A673 (cell line): ENCODE data around the gene E2F3. TPM values are rescaled to one million over a fixed set of nuclear protein-coding genes. Genes with fewer than 3 reads are reported as not detected.
"Not testable (repeated sequence)": the region's sequence is repeated elsewhere in the genome, so short reads cannot be mapped to it uniquely, and the experiment has no call there.

ENCODE experiments used
- BruUV-seq: library from RNA; stranded (reverse); fragments of 400-500 nt; replicated peaks from 2 replicates; lab custom pipeline; 2021; lab: Mats Ljungman, UMichigan
- CTCF ChIA-PET: fragments of 300-600 bp; sonication (Branson Sonifier 250); formaldehyde crosslinking; loops from one replicate; lab custom pipeline; 2022; ENCODE audit warnings: antibody characterized with exemption; lab: Charles Lee
- POLR2A ChIA-PET: fragments of 300-600 bp; sonication (Branson Sonifier 250); formaldehyde crosslinking; loops from one replicate; lab custom pipeline; 2022; ENCODE audit warnings: antibody characterized with exemption; ENCODE audit not compliant: low non-redundant PET; lab: Charles Lee
- DNase-seq: peaks from one replicate; pipeline ENCODE4 v3.0.0-alpha.2; 2015; ENCODE audit warnings: low spot score
- H3K27ac ChIP-seq: fragments of 200-600 bp; sonication (generic); 2 replicates; pipeline ENCODE4 v1.5.1; 2016; ENCODE audit warnings: mixed run types, low read depth, mild to moderate bottlenecking, mixed read lengths, antibody characterized with exemption, low read length; ENCODE audit not compliant: poor library complexity, severe bottlenecking
- H3K27me3 ChIP-seq: fragments of 200-600 bp; sonication (generic); replicated peaks from 2 replicates; pipeline ENCODE4 v1.6.1; 2017; ENCODE audit warnings: mixed run types, low read depth, mild to moderate bottlenecking, mixed read lengths, antibody characterized with exemption, low read length; ENCODE audit not compliant: insufficient read depth, poor library complexity
- H3K36me3 ChIP-seq: fragments of 200-600 bp; sonication (generic); 2 replicates; pipeline ENCODE4 v1.6.1; 2016; ENCODE audit warnings: mixed run types, mild to moderate bottlenecking, mixed read lengths, antibody characterized with exemption, low read length; ENCODE audit not compliant: insufficient read depth, poor library complexity, severe bottlenecking
- H3K4me1 ChIP-seq: fragments of 200-600 bp; sonication (generic); 2 replicates; pipeline ENCODE4 v1.6.1; 2017; ENCODE audit warnings: mixed run types, mild to moderate bottlenecking, mixed read lengths, antibody characterized with exemption, low read length; ENCODE audit not compliant: insufficient read depth, poor library complexity, severe bottlenecking
- H3K4me3 ChIP-seq: fragments of 200-600 bp; sonication (generic); 2 replicates; pipeline ENCODE4 v1.5.1; 2016; ENCODE audit warnings: low read depth, mixed run types, mild to moderate bottlenecking, mixed read lengths, low read length; ENCODE audit not compliant: poor library complexity, severe bottlenecking
- H3K9me3 ChIP-seq: fragments of 200-600 bp; sonication (generic); 2 replicates; pipeline ENCODE4 v1.6.1; 2016; ENCODE audit warnings: mixed run types, low read depth, mild to moderate bottlenecking, mixed read lengths, antibody characterized with exemption, low read length; ENCODE audit not compliant: poor library complexity, severe bottlenecking
- EZH2 ChIP-seq: fragments of 200-600 bp; sonication (generic); IDR thresholded peaks from 2 replicates; pipeline ENCODE4 v1.6.1; 2017; ENCODE audit warnings: borderline replicate concordance, low read depth, mild to moderate bottlenecking, mixed read lengths, antibody characterized with exemption, low read length; ENCODE audit not compliant: poor library complexity, severe bottlenecking
- intact Hi-C: fragments of 100-400 bp; cut with micrococcal nuclease; formaldehyde crosslinking; loops from one replicate; pipeline ENCODE4 v1.10.0; 2022; ENCODE audit not compliant: unreplicated experiment
- total RNA-seq: library from RNA; stranded (reverse); gene quantifications from 2 replicates; pipeline ENCODE4 v1.2.3, GENCODE V29; 2021
- TF ChIP-seq, protein P1 (sequence below): fragments of 300-800, 200-600 bp; sonication (generic); conservative IDR thresholded peaks from 2 replicates; pipeline ENCODE4 v1.5.1; 2017; ENCODE audit warnings: low read depth, mild to moderate bottlenecking, antibody characterized with exemption, low read length, moderate library complexity, mixed read lengths

Gene E2F3
- total RNA-seq, 1 experiment from 2014 or later, result 42.4 TPM

DNA sequence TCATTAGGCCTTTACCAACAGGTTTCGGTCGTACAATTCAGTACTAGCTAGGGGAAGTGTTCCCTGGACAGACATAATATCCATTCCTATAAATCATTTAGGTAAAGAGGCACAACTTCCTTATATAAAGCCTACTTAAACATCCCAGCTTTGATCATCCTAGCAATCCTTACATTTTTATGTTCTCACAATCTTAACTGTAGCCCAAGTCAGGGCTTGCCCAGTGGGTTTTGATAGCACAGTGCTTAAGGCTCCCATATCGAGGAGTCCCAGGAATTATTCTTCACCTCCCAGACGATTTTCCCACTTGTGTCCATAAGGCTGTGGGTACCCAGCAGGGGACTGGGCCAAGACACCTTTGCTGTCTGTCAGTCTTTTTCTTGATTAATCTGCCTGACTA lies 63.2 kb downstream of the E2F3 start:
- no peak for DNase-seq
- H3K36me3 ChIP-seq, result no peaks in the 10 kb centered on the region
- H3K27ac ChIP-seq, result no peak overlapping the region
- TF ChIP-seq EZH2, result no peak
- TF ChIP-seq, protein P1, sequence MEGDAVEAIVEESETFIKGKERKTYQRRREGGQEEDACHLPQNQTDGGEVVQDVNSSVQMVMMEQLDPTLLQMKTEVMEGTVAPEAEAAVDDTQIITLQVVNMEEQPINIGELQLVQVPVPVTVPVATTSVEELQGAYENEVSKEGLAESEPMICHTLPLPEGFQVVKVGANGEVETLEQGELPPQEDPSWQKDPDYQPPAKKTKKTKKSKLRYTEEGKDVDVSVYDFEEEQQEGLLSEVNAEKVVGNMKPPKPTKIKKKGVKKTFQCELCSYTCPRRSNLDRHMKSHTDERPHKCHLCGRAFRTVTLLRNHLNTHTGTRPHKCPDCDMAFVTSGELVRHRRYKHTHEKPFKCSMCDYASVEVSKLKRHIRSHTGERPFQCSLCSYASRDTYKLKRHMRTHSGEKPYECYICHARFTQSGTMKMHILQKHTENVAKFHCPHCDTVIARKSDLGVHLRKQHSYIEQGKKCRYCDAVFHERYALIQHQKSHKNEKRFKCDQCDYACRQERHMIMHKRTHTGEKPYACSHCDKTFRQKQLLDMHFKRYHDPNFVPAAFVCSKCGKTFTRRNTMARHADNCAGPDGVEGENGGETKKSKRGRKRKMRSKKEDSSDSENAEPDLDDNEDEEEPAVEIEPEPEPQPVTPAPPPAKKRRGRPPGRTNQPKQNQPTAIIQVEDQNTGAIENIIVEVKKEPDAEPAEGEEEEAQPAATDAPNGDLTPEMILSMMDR, result no peak
- no peaks in the 10 kb centered on the region for H3K4me1 ChIP-seq
- ChIA-PET POLR2A (no interaction called here), CTCF (no interaction called here)
- no TSS peak for BruUV-seq
- intact Hi-C loops, result no loop called here
- no peak overlapping the region for H3K4me3 ChIP-seq
- H3K9me3 ChIP-seq, result no peaks in the 10 kb centered on the region
- no peaks in the 10 kb centered on the region for H3K27me3 ChIP-seq

DNA sequence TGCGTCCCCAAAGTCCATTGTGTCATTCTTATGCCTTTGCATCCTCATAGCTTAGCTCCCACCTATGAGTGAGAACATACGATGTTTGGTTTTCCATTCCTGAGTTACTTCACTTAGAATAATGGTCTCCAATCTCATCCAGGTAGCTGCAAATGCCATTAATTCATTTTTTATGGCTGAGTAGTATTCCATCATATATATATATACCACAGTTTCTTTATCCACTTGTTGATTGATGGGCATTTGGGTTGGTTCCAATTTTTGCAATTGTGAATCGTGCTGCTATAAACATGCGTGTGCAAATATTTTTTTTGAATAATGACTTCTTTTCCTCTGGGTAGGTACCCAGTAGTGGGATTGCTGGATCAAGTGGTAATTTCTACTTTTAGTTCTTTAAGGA lies 63.9 kb downstream of the E2F3 start:
- H3K36me3 ChIP-seq, H3K27me3 ChIP-seq, H3K9me3 ChIP-seq, POLR2A ChIA-PET, DNase-seq, CTCF ChIA-PET, BruUV-seq, intact Hi-C loops, H3K27ac ChIP-seq, H3K4me3 ChIP-seq, H3K4me1 ChIP-seq: not testable (repeated sequence)

DNA sequence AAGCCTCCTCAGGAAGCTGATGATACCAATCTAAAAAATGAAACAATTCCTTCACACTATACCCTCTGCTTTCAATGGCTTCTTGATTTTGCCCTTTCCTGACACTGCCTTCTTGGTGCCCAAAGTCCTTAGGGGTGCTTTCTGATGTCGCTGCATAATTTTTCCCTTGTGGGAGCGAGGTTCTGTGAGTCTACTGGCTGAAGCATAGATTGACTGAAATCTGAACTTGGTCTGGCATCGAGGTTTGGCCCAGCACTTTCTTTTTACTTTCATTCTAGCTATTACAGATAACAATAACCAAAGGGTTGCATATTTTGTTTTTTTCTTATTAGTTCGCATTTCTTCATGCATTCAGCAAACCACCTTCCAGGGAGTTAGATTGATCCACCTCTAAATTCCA lies 65.8 kb downstream of the E2F3 start:
- intact Hi-C loops, result no loop called here
- no TSS peak for BruUV-seq
- CTCF ChIA-PET, result no interaction called here

DNA sequence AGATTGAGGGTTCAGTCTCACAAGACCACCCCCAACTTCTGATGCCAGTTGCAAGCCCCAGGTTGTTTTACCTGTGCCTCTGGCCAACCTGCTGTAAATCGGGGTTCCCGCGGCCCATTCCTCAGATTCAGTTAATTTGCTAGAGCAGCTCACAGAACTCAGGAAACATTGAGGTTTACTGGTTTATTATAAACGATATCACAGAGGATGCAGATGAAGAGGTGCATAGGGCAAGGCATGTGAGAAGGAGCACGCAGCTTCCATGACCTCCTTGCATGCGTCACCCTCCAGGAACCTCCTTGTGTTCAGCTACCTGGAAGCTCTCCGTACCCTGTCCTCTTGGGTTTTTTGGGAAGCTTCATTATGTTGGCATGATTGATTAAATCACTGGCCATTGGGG lies 66.5 kb downstream of the E2F3 start:
- CTCF ChIA-PET, result no interaction called here
- H3K36me3 ChIP-seq, result no peaks in the 10 kb centered on the region

More for the DNA sequence above, 65.8 kb downstream of the E2F3 start:
- H3K27ac ChIP-seq, result no peak overlapping the region
- no peaks in the 10 kb centered on the region for H3K9me3 ChIP-seq
- H3K4me3 ChIP-seq, result no peak overlapping the region
- H3K27me3 ChIP-seq, result no peaks in the 10 kb centered on the region
- DNase-seq, result no peak
- no peak for TF ChIP-seq EZH2
- TF ChIP-seq, protein P1, result no peak
- POLR2A ChIA-PET, result no interaction called here
- no peaks in the 10 kb centered on the region for H3K36me3 ChIP-seq
- H3K4me1 ChIP-seq, result no peaks in the 10 kb centered on the region

More for the DNA sequence above, 66.5 kb downstream of the E2F3 start:
- no peaks in the 10 kb centered on the region for H3K4me1 ChIP-seq
- intact Hi-C loops, result no loop called here
- no peak overlapping the region for H3K4me3 ChIP-seq
- no TSS peak for BruUV-seq
- no peaks in the 10 kb centered on the region for H3K27me3 ChIP-seq
- TF ChIP-seq EZH2, result no peak
- TF ChIP-seq, protein P1, result no peak
- H3K9me3 ChIP-seq, result no peaks in the 10 kb centered on the region
- no peak overlapping the region for H3K27ac ChIP-seq
- POLR2A ChIA-PET, result no interaction called here
- DNase-seq, result no peak
